Measurements from ENCODE around the gene CCBE1.
"Not testable (repeated sequence)": the region's sequence is repeated elsewhere in the genome, so short reads cannot be mapped to it uniquely, and the experiment has no call there.

Gene CCBE1

GRCh38 chr18:59714096-59714495, 16.9 kb upstream of the CCBE1 start:
- not testable (repeated sequence) for DNase-seq

- DNase-seq = no peak
Measured at GRCh38 chr18:59712311-59712710, 15.1 kb upstream of the CCBE1 start.

GRCh38 chr18:59708988-59709387, 11.8 kb upstream of the CCBE1 start:
- no peak for DNase-seq

- no peak for DNase-seq
Measured at GRCh38 chr18:59707306-59707705, 10.1 kb upstream of the CCBE1 start.

GRCh38 chr18:59706499-59706898, 9.3 kb upstream of the CCBE1 start:
- DNase-seq = no peak

GRCh38 chr18:59705145-59705544, 7.9 kb upstream of the CCBE1 start:
- DNase-seq = no peak

GRCh38 chr18:59704146-59704545, 6.9 kb upstream of the CCBE1 start:
- no peak for DNase-seq

GRCh38 chr18:59701272-59701671, 4.0 kb upstream of the CCBE1 start:
- DNase-seq = no peak

- DNase-seq = no peak
Measured at GRCh38 chr18:59700535-59700967, 3.3 kb upstream of the CCBE1 start.

GRCh38 chr18:59699750-59700534, 2.7 kb upstream of the CCBE1 start:
- no peak for DNase-seq

GRCh38 chr18:59699061-59699460, 1.8 kb upstream of the CCBE1 start:
- no peak for DNase-seq

- no peak for DNase-seq
Measured at GRCh38 chr18:59696311-59697235, 650 bp downstream of the CCBE1 start.

- DNase-seq = no peak
Measured at GRCh38 chr18:59695551-59695950, 1.7 kb downstream of the CCBE1 start.

- no peak for DNase-seq
Measured at GRCh38 chr18:59694824-59695223, 2.4 kb downstream of the CCBE1 start.

- no peak for DNase-seq
Measured at GRCh38 chr18:59691996-59692395, 5.2 kb downstream of the CCBE1 start.

GRCh38 chr18:59690996-59691395, 6.2 kb downstream of the CCBE1 start:
- no peak for DNase-seq

- no peak for DNase-seq
Measured at GRCh38 chr18:59690186-59690982, 6.8 kb downstream of the CCBE1 start.

- no peak for DNase-seq
Measured at GRCh38 chr18:59689756-59690155, 7.5 kb downstream of the CCBE1 start.

- no peak for DNase-seq
Measured at GRCh38 chr18:59686260-59686659, 11.0 kb downstream of the CCBE1 start.

GRCh38 chr18:59685501-59685900, 11.7 kb downstream of the CCBE1 start:
- DNase-seq = no peak

GRCh38 chr18:59684777-59685176, 12.4 kb downstream of the CCBE1 start:
- no peak for DNase-seq

- no peak for DNase-seq
Measured at GRCh38 chr18:59681521-59682004, 15.7 kb downstream of the CCBE1 start.

GRCh38 chr18:59681051-59681450, 16.2 kb downstream of the CCBE1 start:
- DNase-seq = no peak
